Heart left ventricle (tissue), 13 donors: ENCODE measurements around the gene PARD3.

Experiments used
- CTCF ChIP-seq, 12 donors: fragments of 200-600 bp; sonication (generic) in 4 of 12; IDR thresholded peaks; one replicate each; pipeline versions ENCODE4 v1.5.0 to v1.8.0; 2018 to 2022; ENCODE audit warnings: antibody characterized with exemption in 12 of 12, mild to moderate bottlenecking in 5 of 12
- POLR2A ChIP-seq, 2 donors: fragments of 450-650 bp; IDR thresholded peaks; one replicate each; pipeline ENCODE4 v1.6.1; 2017; ENCODE audit warnings: antibody characterized with exemption in 2 of 2, mild to moderate bottlenecking in 2 of 2, moderate library complexity in 2 of 2
- donor health status: ischemic (EF 13 %, LVEDD 7.1; RV severe dilation, severe dysfunction).
- donor health status: DM: no; HTN: yes; CAD: no.
- donor health status: DM: no; HTN: no; CAD: no.
- donor health status: ischemic (EF 25% LVEDD 6.9; RV normal size, moderate dysfunction).
- donor health status: ischemic (EF 25% LVEDD 5.7; RV mildly dilated, moderate dysfunction).
- donor health status: ischemic (EF 35%, LVEDD 5.7; RV mildly dilated, moderate dysfunction).
- donor health status: nonischemic (EF 11% LVEDD 7.7; RV severe dilation, severe dysfunction).
- donor health status: DM: yes; HTN: yes; CAD: no.
- donor health status: PGD.
- donor health status: ischemic (EF 29% LVEDD 5.4; RV normal size, mild dysfunction).
- donor health status: nonischemic (EF 23%, LVEDD 6.1; RV moderate dilation, normal function).

- TF ChIP-seq POLR2A (IDR thresholded peaks at IDR 0.05) (no peak), CTCF (IDR thresholded peaks at IDR 0.05) (no peak)
Measured at GRCh38 chr10:34262985-34263384, 552.1 kb downstream of the PARD3 start.
